Activated T-cell treated with anti-CD3 and anti-CD28 coated beads, Interleukin-2, amount 50 U/mL, for 4 hours (primary cell): ENCODE results near the gene DCC. TPM values are rescaled to one million over a fixed set of nuclear protein-coding genes. Genes with fewer than 3 reads are reported as not detected.

Experiments used
- ATAC-seq, 2 donors: fragments of 200-7000 bp; cut with Tn5 transposase; one replicate each; pipeline ENCODE4 v1.10.0; 2021
- DNase-seq: peaks from one replicate; pipeline ENCODE4 v3.0.0-alpha.2; 2020
- H3K27me3 Mint-ChIP-seq: one replicate; pipeline ENCODE4 v1.8.0; 2021; ENCODE audit warnings: low read depth, mixed read lengths
- H3K36me3 Mint-ChIP-seq: one replicate; pipeline ENCODE4 v1.8.0; 2022; ENCODE audit warnings: mixed read lengths; ENCODE audit not compliant: insufficient read depth
- H3K4me1 Mint-ChIP-seq: one replicate; pipeline ENCODE4 v1.8.0; 2021; ENCODE audit warnings: low read depth, mixed read lengths
- H3K4me3 Mint-ChIP-seq: one replicate; pipeline ENCODE4 v1.8.0; 2021; ENCODE audit warnings: mild to moderate bottlenecking, moderate library complexity, mixed read lengths
- H3K9me3 Mint-ChIP-seq: one replicate; pipeline ENCODE4 v1.8.0; 2021; ENCODE audit warnings: mixed read lengths
- total RNA-seq, 3 donors: library from RNA; stranded (reverse); gene quantifications; one replicate each; pipeline ENCODE4 v1.2.1, GENCODE V29; 2021

DCC gene
- total RNA-seq, 3 donors from 2014 or later = not detected

- H3K4me3 Mint-ChIP-seq = no peak overlapping the region
- no peak for DNase-seq
- H3K36me3 Mint-ChIP-seq = no peaks in the 10 kb centered on the region
- no peak for ATAC-seq
- no peaks in the 10 kb centered on the region for H3K27me3 Mint-ChIP-seq
- peaks cover 3% of the 10 kb centered on the region for H3K9me3 Mint-ChIP-seq
- no peaks in the 10 kb centered on the region for H3K4me1 Mint-ChIP-seq
These were observed 86.5 kb downstream of the DCC start for GRCh38 chr18:52426462-52426861.

- Mint-ChIP-seq H3K4me3 (no peak overlapping the region), H3K36me3 (no peaks in the 10 kb centered on the region)
These were observed 87.7 kb downstream of the DCC start for GRCh38 chr18:52427521-52428175.

GRCh38 chr18:52431683-52432082 lies 91.7 kb downstream of the DCC start:
- DNase-seq (no peak), ATAC-seq (no peak)
- Mint-ChIP-seq H3K4me3 (no peak overlapping the region), H3K27me3 (no peaks in the 10 kb centered on the region), H3K4me1 (no peaks in the 10 kb centered on the region), H3K36me3 (no peaks in the 10 kb centered on the region), H3K9me3 (peaks cover 3% of the 10 kb centered on the region)

More at GRCh38 chr18:52427521-52428175, 87.7 kb downstream of the DCC start:
- DNase-seq = no peak
- no peaks in the 10 kb centered on the region for H3K4me1 Mint-ChIP-seq
- no peaks in the 10 kb centered on the region for H3K27me3 Mint-ChIP-seq
- peaks cover 3% of the 10 kb centered on the region for H3K9me3 Mint-ChIP-seq
- no peak for ATAC-seq

- no peak overlapping the region for H3K4me3 Mint-ChIP-seq
- peaks cover 3% of the 10 kb centered on the region for H3K9me3 Mint-ChIP-seq
- no peaks in the 10 kb centered on the region for H3K36me3 Mint-ChIP-seq
- H3K27me3 Mint-ChIP-seq = no peaks in the 10 kb centered on the region
- ATAC-seq (no peak), DNase-seq (no peak)
- H3K4me1 Mint-ChIP-seq = no peaks in the 10 kb centered on the region
These were observed 93.8 kb downstream of the DCC start for GRCh38 chr18:52433797-52434196.

GRCh38 chr18:52435301-52435700 lies 95.3 kb downstream of the DCC start:
- Mint-ChIP-seq H3K36me3 (no peaks in the 10 kb centered on the region), H3K27me3 (no peaks in the 10 kb centered on the region), H3K4me1 (no peaks in the 10 kb centered on the region), H3K4me3 (no peak overlapping the region), H3K9me3 (no peaks in the 10 kb centered on the region)
- ATAC-seq (no peak), DNase-seq (no peak)

DNA sequence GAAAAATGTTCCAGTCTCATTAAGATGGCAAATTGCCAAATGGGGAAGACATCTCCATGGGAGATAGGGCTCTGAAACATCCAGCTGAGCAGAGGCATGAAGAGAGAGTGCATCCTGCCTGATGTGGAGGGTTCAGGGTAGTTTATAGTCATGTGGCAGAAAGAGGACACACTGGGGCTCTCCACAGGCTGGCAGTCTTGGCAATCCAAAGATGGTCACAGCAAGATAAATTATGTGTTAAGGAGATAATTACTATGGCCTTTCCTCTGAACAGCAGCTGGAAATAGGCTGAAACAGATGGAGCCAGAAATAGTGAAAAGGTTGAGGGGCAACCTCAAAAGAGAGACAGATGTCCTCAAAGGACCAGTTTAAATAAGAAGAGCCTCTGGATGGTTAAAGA lies 97.2 kb downstream of the DCC start:
- ATAC-seq = no peak
- no peak for DNase-seq
- Mint-ChIP-seq H3K4me3 (no peak overlapping the region), H3K27me3 (no peaks in the 10 kb centered on the region), H3K9me3 (no peaks in the 10 kb centered on the region), H3K4me1 (no peaks in the 10 kb centered on the region), H3K36me3 (no peaks in the 10 kb centered on the region)

DNA sequence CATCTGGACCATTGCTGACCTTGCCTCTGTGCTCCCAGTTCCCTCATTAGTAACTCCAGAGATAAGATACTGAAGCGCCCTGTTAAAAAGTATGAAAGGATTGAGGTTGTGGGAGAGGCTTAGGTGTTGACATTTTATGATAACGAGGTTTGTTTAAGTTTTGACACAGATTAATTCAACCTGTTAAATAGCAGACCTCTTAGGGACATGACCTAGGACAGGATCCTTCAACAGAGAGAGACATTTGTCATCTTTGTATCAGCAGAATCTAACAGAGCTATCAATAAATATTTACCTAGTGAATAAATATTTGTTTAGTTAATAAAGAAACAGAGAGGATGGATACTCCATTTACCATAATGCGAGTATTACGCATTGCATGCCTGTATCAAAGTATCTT lies 99.5 kb downstream of the DCC start:
- no peaks in the 10 kb centered on the region for H3K27me3 Mint-ChIP-seq
- ATAC-seq (no peak), DNase-seq (no peak)
- no peak overlapping the region for H3K4me3 Mint-ChIP-seq
- no peaks in the 10 kb centered on the region for H3K36me3 Mint-ChIP-seq
- no peaks in the 10 kb centered on the region for H3K9me3 Mint-ChIP-seq
- H3K4me1 Mint-ChIP-seq = no peaks in the 10 kb centered on the region

- Mint-ChIP-seq H3K36me3 (no peaks in the 10 kb centered on the region), H3K9me3 (no peaks in the 10 kb centered on the region), H3K4me1 (no peaks in the 10 kb centered on the region), H3K4me3 (no peak overlapping the region), H3K27me3 (no peaks in the 10 kb centered on the region)
- no peak for DNase-seq
- no peak for ATAC-seq
These were observed 101.8 kb downstream of the DCC start for GRCh38 chr18:52441794-52442193.

DNA sequence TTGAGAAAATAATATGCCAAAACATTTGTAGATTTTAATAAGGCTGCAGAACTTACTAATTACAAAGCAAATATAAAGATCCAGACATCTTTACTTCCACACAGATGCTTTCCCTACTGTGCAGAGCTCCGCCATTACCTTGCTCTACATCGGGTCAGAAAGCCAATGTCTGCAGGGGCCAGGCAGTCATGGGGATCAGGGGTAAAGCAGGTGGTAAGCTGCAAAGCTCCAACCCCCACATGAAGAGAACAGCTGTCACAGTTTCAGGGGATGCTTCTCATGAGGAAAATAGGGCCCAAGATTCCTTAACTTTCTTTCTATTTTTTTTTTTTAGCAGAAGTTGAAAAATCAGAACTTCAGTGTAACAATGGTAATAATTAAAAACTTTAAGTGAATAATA lies 102.7 kb downstream of the DCC start:
- Mint-ChIP-seq H3K27me3 (no peaks in the 10 kb centered on the region), H3K4me3 (no peak overlapping the region), H3K9me3 (no peaks in the 10 kb centered on the region), H3K36me3 (no peaks in the 10 kb centered on the region), H3K4me1 (no peaks in the 10 kb centered on the region)
- ATAC-seq (no peak), DNase-seq (no peak)

DNA sequence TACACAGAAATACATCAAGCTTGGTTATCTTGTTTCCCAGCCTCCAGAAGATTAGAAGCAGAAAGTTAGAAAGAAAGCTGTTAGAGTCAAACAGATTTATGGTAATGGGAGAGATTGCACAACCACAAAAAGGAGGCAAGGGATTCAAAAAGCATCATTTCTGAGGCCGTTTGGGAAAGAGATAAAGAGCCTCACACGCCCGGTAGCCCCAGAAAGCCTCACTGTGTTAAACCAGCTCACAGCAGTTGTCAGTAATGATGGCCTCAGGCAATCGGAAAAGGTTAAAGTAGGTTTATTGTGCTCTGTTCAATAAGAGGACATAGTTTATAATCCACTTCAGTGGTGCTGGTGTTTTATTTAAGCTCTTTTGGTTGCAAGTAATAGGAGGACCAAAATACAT lies 111.3 kb downstream of the DCC start:
- Mint-ChIP-seq H3K27me3 (no peaks in the 10 kb centered on the region), H3K4me3 (no peak overlapping the region), H3K9me3 (no peaks in the 10 kb centered on the region), H3K36me3 (no peaks in the 10 kb centered on the region), H3K4me1 (no peaks in the 10 kb centered on the region)
- ATAC-seq (no peak), DNase-seq (no peak)

GRCh38 chr18:52451851-52452250 lies 111.9 kb downstream of the DCC start:
- DNase-seq (no peak), ATAC-seq (no peak)
- no peaks in the 10 kb centered on the region for H3K36me3 Mint-ChIP-seq
- H3K9me3 Mint-ChIP-seq = no peaks in the 10 kb centered on the region
- no peaks in the 10 kb centered on the region for H3K27me3 Mint-ChIP-seq
- no peak overlapping the region for H3K4me3 Mint-ChIP-seq
- H3K4me1 Mint-ChIP-seq = no peaks in the 10 kb centered on the region

- ATAC-seq (no peak), DNase-seq (no peak)
- no peaks in the 10 kb centered on the region for H3K27me3 Mint-ChIP-seq
- no peak overlapping the region for H3K4me3 Mint-ChIP-seq
- no peaks in the 10 kb centered on the region for H3K9me3 Mint-ChIP-seq
- no peaks in the 10 kb centered on the region for H3K4me1 Mint-ChIP-seq
- H3K36me3 Mint-ChIP-seq = no peaks in the 10 kb centered on the region
These were observed 112.4 kb downstream of the DCC start for GRCh38 chr18:52452427-52452826.

DNA sequence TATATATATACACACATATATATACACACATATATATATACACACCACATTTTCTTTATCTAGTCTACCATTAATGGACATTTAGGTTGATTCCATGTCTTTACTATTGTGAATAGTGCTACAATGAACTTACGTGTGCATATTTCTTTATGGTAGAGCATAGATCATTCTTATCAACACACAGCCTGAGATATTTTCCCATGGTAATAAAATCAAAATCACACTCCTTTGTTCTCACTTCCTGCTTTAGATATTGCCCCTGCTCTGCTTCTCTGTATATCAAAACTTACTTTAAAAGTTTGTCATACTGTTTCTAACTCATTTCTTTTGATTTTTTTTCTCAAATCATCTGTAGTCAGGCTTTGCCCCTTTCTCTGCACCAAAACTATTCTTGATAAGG lies 119.9 kb downstream of the DCC start:
- Mint-ChIP-seq H3K27me3 (no peaks in the 10 kb centered on the region), H3K4me1 (no peaks in the 10 kb centered on the region), H3K36me3 (no peaks in the 10 kb centered on the region), H3K4me3 (no peak overlapping the region), H3K9me3 (peaks cover 6% of the 10 kb centered on the region)
- DNase-seq (no peak), ATAC-seq (no peak)

- H3K4me1 Mint-ChIP-seq = no peaks in the 10 kb centered on the region
These were observed 122.9 kb downstream of the DCC start for GRCh38 chr18:52462853-52463252.

DNA sequence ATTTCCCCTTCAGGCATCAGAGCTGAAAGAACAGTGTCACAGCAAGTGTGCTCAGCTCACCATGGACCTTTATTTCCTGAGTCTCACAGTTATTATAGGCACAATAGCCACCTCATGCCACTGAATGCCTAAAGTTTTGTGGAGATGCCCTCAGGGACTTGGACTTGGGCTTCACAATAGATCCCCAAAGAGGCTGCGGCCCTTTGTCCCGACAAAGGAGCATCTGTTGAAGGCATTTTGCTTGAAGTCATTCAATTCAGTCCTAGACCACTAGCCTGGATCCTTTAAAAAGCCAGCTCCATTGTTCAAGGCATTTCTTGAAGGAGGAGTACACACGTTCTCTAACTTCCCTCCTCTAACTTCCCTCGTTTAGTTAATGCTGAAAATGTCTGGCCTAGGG lies 125.4 kb downstream of the DCC start:
- H3K4me1 Mint-ChIP-seq = no peaks in the 10 kb centered on the region
- H3K36me3 Mint-ChIP-seq = no peaks in the 10 kb centered on the region
- no peak for DNase-seq
- H3K9me3 Mint-ChIP-seq = peaks cover 5% of the 10 kb centered on the region
- no peaks in the 10 kb centered on the region for H3K27me3 Mint-ChIP-seq
- no peak for ATAC-seq
- no peak overlapping the region for H3K4me3 Mint-ChIP-seq

More at GRCh38 chr18:52462853-52463252, 122.9 kb downstream of the DCC start:
- DNase-seq (no peak), ATAC-seq (no peak)
- Mint-ChIP-seq H3K36me3 (no peaks in the 10 kb centered on the region), H3K9me3 (peaks cover 8% of the 10 kb centered on the region), H3K27me3 (no peaks in the 10 kb centered on the region), H3K4me3 (no peak overlapping the region)

DNA sequence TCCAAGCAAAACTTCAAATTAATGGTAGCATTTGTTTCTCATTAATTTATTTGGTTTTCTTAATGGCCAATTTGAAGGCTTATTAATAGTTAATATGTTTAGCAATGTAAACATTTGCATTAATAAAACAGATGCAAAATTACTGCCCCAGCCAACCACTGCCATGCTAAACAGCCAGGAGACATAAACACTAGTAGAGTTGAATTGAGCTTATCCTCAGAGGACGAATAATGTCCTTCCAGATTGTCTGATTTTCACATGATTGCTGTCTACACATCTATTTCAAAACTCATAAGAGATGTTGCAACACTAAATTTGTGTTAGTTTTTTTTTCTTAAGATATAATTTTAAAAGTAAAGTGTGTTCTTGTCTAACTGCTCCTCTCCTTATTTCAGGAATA lies 128.5 kb downstream of the DCC start:
- no peak for DNase-seq
- Mint-ChIP-seq H3K9me3 (peaks cover 4% of the 10 kb centered on the region), H3K27me3 (no peaks in the 10 kb centered on the region), H3K36me3 (no peaks in the 10 kb centered on the region), H3K4me3 (no peak overlapping the region), H3K4me1 (no peaks in the 10 kb centered on the region)
- ATAC-seq = no peak
